ENCODE data around the gene SEZ6L2. TPM values are rescaled to one million over a fixed set of nuclear protein-coding genes. Genes with fewer than 3 reads are reported as not detected.

SEZ6L2 gene
- total and polyA plus RNA-seq, 2 of the 13 experiments (the other 11 are each of a cell fraction or from before 2014, with no cell fraction given), result 14.9 to 16.9 TPM

DNA sequence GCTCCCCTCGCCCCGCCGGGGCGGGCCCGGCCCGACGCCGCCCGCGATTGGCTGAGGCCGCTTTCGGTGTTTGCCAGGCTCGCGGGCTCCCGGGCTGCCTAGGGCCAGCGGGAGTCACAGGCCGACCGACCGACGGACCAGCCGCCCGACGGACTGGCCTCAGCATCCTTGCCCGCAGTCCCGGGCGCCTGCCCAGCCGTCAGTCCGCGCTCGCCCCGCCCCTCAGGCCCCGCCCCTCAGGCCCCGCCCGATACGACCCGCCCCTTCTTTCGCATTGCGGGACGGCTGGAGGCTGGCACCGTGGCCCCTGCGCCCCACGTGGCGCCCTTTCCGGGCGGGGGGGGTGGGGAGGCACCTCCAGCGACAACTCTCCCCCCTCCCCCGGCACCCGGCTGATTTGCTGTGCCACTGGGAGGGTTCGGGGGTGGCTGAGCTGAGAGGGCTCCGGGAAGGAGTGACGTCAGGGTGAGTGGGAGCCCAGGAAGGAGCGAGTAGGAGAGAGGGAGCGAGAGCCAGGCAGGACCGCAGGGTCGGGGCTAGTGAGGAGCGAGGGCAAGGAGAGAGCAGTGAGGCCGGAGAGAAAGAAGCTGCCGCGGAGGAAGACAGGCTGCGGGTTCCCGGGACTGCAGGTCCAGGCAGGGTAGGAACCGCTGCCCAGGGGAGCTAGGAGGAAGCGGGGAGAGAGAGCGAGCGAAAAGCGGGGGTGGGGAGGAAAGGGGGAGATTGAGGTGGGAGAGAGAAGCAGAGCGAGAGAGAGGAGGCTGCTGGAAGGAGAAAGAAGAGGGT, 945 bp upstream of the SEZ6L2 start, which contains the start of gene ASPHD1 (continued):
- TF ChIP-seq, protein P1, sequence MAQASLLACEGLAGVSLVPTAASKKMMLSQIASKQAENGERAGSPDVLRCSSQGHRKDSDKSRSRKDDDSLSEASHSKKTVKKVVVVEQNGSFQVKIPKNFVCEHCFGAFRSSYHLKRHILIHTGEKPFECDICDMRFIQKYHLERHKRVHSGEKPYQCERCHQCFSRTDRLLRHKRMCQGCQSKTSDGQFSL (CRISPR knock-in tag; IDR thresholded peaks at IDR 0.05), result peak; percentile 82; the same call in 1 of the 2 replicates
- peak; percentile 68; the same call in 1 of the 2 replicates for TF ChIP-seq JDP2 (CRISPR knock-in tag; IDR thresholded peaks at IDR 0.05; ENCODE audit: borderline replicate concordance)
- peak; percentile 91; the same call in 1 of the 2 replicates for TF ChIP-seq YEATS4 (CRISPR knock-in tag; IDR thresholded peaks at IDR 0.05; ENCODE audit: borderline replicate concordance)
- peak; percentile 87 for TF ChIP-seq SMAD1 (CRISPR knock-in tag; IDR thresholded peaks at IDR 0.05; ENCODE audit: borderline replicate concordance, low read depth)
- no peak for TF ChIP-seq KAT2B (IDR thresholded peaks at IDR 0.05; ENCODE audit: borderline replicate concordance, low read depth, low read length)
- TF ChIP-seq PTBP1 (IDR thresholded peaks at IDR 0.05; ENCODE audit: low read depth, low read length, poor library complexity, severe bottlenecking), result peak; percentile 98
- peak; percentile 95 for TF ChIP-seq ZNF883 (CRISPR knock-in tag; IDR thresholded peaks at IDR 0.05; ENCODE audit: not compliant biosample characterization)
- TF ChIP-seq NFYC (CRISPR knock-in tag; IDR thresholded peaks at IDR 0.05), result peak; percentile 65
- TF ChIP-seq TCF7 (IDR thresholded peaks at IDR 0.05; ENCODE audit: low read depth), result no peak
- TF ChIP-seq, protein P2, sequence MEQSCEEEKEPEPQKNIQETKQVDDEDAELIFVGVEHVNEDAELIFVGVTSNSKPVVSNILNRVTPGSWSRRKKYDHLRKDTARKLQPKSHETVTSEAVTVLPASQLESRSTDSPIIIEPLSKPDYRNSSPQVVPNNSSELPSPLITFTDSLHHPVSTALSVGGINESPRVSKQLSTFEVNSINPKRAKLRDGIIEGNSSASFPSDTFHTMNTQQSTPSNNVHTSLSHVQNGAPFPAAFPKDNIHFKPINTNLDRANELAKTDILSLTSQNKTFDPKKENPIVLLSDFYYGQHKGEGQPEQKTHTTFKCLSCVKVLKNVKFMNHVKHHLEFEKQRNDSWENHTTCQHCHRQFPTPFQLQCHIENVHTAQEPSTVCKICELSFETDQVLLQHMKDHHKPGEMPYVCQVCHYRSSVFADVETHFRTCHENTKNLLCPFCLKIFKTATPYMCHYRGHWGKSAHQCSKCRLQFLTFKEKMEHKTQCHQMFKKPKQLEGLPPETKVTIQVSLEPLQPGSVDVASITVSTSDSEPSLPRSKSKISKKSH (CRISPR knock-in tag; IDR thresholded peaks at IDR 0.05; ENCODE audit: borderline replicate concordance), result no peak
- 0 out of 4 replicates have a peak, but pooled peaks of 1 of the 2 experiments have one; percentile 3 for TF ChIP-seq KLF16 (CRISPR knock-in tag; IDR thresholded peaks at IDR 0.05)
- TF ChIP-seq, protein P3, sequence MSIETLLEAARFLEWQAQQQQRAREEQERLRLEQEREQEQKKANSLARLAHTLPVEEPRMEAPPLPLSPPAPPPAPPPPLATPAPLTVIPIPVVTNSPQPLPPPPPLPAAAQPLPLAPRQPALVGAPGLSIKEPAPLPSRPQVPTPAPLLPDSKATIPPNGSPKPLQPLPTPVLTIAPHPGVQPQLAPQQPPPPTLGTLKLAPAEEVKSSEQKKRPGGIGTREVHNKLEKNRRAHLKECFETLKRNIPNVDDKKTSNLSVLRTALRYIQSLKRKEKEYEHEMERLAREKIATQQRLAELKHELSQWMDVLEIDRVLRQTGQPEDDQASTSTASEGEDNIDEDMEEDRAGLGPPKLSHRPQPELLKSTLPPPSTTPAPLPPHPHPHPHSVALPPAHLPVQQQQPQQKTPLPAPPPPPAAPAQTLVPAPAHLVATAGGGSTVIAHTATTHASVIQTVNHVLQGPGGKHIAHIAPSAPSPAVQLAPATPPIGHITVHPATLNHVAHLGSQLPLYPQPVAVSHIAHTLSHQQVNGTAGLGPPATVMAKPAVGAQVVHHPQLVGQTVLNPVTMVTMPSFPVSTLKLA (IDR thresholded peaks at IDR 0.05), result peak; percentile 60; the same call in 1 of the 2 replicates

Measured in HepG2 (cell line).